A549 treated with AZD2906 at 1 μM for 4 hours (cell line): ENCODE results near the gene UBE4A. TPM values are rescaled to one million over a fixed set of nuclear protein-coding genes. Genes with fewer than 3 reads are reported as not detected.

Experiments used
- total RNA-seq: library from RNA; stranded (reverse); fragments of 200-300 nt; extraction: Qiagen RNA extraction; gene quantifications from 5 replicates; pipeline ENCODE4 v1.2.3, GENCODE V29; 2022

UBE4A gene, protein sequence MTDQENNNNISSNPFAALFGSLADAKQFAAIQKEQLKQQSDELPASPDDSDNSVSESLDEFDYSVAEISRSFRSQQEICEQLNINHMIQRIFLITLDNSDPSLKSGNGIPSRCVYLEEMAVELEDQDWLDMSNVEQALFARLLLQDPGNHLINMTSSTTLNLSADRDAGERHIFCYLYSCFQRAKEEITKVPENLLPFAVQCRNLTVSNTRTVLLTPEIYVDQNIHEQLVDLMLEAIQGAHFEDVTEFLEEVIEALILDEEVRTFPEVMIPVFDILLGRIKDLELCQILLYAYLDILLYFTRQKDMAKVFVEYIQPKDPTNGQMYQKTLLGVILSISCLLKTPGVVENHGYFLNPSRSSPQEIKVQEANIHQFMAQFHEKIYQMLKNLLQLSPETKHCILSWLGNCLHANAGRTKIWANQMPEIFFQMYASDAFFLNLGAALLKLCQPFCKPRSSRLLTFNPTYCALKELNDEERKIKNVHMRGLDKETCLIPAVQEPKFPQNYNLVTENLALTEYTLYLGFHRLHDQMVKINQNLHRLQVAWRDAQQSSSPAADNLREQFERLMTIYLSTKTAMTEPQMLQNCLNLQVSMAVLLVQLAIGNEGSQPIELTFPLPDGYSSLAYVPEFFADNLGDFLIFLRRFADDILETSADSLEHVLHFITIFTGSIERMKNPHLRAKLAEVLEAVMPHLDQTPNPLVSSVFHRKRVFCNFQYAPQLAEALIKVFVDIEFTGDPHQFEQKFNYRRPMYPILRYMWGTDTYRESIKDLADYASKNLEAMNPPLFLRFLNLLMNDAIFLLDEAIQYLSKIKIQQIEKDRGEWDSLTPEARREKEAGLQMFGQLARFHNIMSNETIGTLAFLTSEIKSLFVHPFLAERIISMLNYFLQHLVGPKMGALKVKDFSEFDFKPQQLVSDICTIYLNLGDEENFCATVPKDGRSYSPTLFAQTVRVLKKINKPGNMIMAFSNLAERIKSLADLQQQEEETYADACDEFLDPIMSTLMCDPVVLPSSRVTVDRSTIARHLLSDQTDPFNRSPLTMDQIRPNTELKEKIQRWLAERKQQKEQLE
- total RNA-seq: 8.1 to 10.9 TPM (median 9.1 TPM) in 5 replicates

DNA sequence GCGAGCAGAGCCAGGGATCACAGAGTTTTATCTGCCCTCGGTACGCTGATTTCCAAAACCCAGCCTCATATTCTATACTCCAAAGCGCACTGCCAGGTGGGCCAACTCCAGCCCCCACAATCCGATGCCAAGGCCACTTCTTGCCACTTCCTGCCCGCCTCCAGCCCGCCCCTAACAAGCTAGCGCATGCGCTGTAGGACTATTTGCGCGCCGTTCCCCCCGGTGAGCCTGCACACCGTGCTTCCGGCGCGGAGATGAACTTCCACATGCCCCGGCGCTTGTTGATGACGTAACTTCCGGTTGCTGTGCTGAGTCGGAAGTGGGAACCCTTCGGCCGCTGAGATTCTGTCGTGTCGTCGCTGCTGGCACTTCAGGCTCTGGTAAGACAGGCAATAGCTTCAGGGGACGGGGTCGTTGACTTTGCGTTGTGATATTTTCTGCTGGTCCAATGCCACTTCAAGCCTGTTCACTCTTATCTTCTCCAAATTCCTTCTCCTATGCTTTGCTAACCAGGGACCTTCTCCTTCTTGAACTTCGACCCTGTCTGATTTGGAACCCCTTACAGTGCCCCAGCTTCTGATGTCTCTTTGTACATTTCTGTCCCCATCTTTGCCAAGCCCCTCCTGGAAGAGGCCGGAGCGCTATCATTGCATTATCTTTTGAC, at the start of gene UBE4A:
TSS of gene UBE4A (plus strand) at position 306 of the 664 bp plus-strand sequence. CDS start 5,481 bp downstream, outside the sequence.

DNA sequence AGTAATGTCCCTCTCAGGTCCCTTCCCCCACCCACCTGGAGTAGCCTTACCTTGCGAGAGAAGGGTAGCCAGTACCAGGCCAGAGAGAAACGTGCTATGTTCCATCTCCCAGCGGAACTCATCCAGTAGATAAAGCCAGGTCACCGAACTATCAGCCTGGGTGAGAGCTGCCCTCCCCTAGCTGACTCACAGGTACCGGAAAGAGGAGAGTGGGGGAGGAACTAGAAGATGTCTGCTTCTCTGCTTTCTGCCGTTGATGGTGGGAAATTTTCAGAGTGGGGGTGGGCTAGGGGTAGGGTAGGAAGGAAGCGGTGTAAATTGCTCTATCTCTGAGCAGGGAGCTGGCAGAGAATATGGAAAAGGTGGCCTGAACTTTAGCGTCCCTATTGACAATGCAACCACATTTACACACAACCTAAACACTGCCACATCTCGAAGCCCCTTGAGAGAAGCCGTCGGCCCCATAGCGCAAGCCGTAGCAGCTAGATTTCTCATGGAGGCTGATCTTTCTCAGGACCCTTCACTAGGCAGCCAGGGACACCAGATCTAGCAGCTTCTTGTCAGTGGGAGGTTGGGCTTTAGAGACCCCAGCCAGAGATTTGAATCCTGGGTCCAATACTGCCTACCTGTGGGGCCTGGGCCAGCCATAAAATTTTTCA, 16.8 kb upstream of the UBE4A start, which contains the start of gene CD3D:
TSS of gene CD3D (minus strand) at position 203 of the 659 bp plus-strand sequence. CDS start at position 105, 98 bp downstream.

DNA sequence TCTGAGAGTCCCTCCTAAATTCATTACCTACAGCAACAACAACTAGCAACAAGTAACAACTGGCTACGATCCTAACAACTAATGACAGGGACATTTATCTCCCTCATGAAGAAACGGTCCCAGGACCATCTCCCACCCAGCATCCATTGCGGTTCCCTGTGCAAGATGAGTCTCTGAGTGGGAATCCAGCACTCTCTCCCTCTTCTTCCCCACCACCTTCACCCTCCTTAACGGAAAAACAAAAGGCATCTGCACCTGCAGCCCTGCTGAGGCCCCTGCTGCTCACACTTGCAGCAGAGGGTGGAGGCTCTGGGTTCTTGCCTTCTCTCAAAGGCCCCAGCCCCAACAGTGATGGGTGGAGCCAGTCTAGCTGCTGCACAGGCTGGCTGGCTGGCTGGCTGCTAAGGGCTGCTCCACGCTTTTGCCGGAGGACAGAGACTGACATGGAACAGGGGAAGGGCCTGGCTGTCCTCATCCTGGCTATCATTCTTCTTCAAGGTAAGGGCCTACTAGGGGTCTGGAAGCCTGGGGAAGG, 15.4 kb upstream of the UBE4A start, which contains the start of gene CD3G:
TSS of gene CD3G (plus strand) at position 364 of the 535 bp plus-strand sequence. CDS start at position 444, 80 bp downstream.

DNA sequence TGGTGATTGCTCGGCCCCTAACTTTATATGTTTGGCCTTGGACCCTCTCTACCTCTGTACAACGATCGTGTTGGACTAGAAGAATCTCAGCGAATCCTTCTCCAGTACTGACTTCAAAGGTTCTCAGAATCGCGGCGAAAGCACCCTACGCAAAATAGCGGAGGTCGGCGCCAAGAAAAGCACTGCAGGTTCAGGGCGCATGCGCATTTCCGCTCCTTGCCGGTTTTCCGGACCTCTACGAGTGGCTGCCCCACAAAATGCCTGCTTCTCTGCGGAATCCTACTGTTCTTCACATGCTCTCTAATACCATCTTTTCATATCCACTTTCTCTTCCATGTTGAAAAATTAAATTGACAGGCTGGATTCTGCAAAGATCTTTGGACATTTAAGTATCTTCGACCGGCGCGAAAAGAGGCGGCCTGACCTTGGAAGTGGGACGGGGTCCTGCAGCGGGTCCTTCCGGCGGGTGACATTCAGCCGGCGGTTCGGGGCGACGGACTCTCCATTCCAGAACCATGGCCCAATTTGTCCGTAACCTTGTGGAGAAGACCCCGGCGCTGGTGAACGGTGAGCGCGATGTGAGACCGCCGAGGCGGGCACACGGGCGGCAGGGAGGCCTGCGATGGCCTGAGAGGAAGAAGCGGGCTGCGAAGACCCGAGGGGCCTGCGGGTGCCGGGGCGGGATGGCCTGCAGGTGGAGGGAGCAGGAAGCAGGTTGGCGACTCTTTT, 41.9 kb downstream of the UBE4A start, which contains the start of gene ATP5MG:
TSS of gene ATP5MG (plus strand) at position 456 of the 729 bp plus-strand sequence. CDS start at position 516, 60 bp downstream.

DNA sequence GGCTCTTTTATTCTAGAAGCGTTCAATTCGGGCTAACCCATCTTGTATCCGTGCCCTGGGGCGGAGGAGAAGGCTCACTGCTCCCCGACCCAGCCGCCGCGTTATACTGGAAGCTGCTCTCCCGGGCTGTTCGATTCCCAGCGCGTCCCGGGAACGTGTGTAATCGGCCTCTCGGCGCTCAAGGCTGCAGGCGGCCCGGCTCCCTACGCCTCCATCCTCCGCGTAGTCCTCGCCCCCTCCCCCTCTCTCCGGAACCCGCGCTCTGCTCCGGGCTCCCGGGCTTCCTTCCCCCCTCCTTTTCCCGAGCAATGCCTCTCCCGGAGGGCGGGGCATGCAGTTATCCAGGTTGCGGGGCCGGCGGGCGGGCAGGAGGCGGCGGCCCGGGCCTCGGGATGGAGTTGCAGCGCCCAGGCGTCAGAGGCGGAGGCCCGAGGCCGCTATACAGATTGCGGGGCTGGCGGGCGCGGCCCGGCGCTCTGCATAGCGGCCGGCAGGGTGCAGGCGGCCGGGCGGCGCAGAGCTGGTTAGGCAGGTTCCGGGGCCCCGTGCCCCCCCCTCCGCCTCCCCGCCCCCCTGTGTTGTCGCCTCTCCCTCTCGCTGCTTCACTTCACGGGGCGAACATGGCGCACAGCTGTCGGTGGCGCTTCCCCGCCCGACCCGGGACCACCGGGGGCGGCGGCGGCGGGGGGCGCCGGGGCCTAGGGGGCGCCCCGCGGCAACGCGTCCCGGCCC, 76.7 kb downstream of the UBE4A start, which contains the start of gene KMT2A:
TSS of gene KMT2A (plus strand) at position 600 of the 732 bp plus-strand sequence. CDS start at position 621, 21 bp downstream.

Other genes with a start within 250 kb of the UBE4A start
- gene SCN4B, start 206.8 kb upstream of the UBE4A start, total RNA-seq: 0.01 to 0.05 TPM (median 0.04 TPM) in 4 of 5 replicates, not detected in the other
- gene SCN2B, start 183.0 kb upstream of the UBE4A start, total RNA-seq: not detected in 5 replicates
- not detected in 5 replicates for gene JAML, start 134.6 kb upstream of the UBE4A start, total RNA-seq
- gene MPZL3, start 107.2 kb upstream of the UBE4A start, total RNA-seq: 0.21 to 0.34 TPM (median 0.25 TPM) in 5 replicates
- 0.03 to 0.08 TPM (median 0.05 TPM) in 3 of 5 replicates, not detected in the others for gene MPZL2, start 95.3 kb upstream of the UBE4A start, total RNA-seq
- gene CD3E, start 54.9 kb upstream of the UBE4A start, total RNA-seq: not detected in 5 replicates
- gene CD3D, start 16.9 kb upstream of the UBE4A start, total RNA-seq: not detected in 5 replicates
- not detected in 5 replicates for gene CD3G, start 15.3 kb upstream of the UBE4A start, total RNA-seq
- 146 to 195 TPM (median 184 TPM) in 5 replicates for gene ATP5MG, start 42.0 kb downstream of the UBE4A start, total RNA-seq
- 10.1 to 15.4 TPM (median 11.7 TPM) in 5 replicates for gene KMT2A, start 76.9 kb downstream of the UBE4A start, total RNA-seq
- not detected in 5 replicates for gene TTC36, start 167.9 kb downstream of the UBE4A start, total RNA-seq
- 0.18 to 0.55 TPM (median 0.32 TPM) in 5 replicates for gene TMEM25, start 171.6 kb downstream of the UBE4A start, total RNA-seq
- 14.8 to 18.8 TPM (median 16.3 TPM) in 5 replicates for gene IFT46, start 206.3 kb downstream of the UBE4A start, total RNA-seq
- gene ARCN1, start 212.8 kb downstream of the UBE4A start, total RNA-seq: 81.8 to 101 TPM (median 84.7 TPM) in 5 replicates
- 8.2 to 10.0 TPM (median 8.6 TPM) in 5 replicates for gene PHLDB1, start 248.0 kb downstream of the UBE4A start, total RNA-seq